ENCODE data around the gene EFR3B.

The EFR3B gene

DNA sequence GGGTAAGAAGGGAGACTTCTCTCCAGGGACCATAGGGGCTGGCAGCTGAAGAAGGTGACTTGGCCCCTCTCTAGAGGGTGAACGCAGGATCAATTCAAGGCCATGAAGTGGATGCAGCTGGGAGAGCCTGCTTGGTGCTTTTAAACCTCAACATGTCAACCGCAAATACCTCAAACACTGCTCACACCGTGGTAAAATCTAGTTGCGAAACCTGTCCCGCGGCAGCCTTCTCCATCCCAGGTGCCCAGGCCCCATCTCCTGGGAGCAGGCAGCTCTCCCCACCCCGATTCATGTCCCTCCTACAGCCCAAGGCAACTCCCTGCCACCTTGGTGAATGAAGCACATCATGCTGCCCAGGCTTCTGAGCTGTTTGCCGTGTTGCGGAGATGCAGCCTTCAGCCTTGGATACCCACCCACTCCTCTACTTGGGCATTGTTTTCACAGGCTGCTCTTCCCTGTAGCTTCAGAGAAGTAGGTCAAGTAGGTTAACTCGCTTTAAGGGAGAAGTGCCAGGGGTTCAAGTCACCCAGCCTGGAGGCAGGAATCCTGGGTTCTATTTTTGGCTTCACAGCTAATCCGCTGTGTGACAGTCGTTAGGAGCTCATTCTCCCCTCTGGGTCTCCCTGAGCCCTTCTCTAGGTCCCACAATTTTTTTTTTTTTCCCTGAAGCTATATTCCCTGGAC lies 6.2 kb upstream of the EFR3B start:
- DNase-seq (ENCODE audit: low read depth in 2 of 2): no peak

DNA sequence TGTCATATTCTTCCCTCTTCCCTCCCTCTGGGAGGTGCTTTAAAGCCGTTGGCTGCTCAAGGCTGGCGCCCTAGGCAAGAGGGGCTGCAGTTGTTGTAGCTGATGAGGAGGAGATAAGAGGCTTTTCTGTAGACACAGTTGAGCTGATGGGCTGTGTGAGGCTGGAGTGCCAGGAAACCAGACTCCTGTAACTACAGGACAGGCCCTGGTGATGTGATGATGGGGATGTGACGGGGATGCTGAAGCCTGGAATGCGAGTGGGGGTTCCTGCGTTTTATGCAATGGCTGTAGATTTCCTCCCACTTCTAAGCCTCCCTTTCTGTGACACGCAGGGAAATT lies 5.7 kb upstream of the EFR3B start:
- DNase-seq (ENCODE audit: low read depth in 2 of 2): no peak

DNA sequence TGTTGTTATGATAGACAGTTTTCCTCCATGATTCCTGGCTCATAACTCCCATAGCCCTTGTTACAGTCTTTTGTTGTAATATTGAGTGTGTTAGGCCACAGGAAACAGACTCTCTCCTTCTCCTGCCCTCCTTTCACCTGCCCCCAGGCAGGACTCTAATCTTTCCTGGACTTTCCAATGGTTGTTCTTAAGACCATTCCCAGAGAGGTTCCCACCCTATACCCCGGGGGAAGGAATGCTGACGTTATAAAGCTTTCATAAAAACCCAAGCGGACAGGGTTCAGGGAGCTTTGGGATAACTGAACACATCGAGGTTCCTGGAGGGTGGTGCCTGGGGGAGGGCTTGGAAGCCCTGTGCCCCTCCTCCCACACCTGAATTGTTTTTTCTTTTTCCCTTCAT lies 2.8 kb upstream of the EFR3B start:
- no peak for DNase-seq (ENCODE audit: low read depth in 2 of 2)

DNA sequence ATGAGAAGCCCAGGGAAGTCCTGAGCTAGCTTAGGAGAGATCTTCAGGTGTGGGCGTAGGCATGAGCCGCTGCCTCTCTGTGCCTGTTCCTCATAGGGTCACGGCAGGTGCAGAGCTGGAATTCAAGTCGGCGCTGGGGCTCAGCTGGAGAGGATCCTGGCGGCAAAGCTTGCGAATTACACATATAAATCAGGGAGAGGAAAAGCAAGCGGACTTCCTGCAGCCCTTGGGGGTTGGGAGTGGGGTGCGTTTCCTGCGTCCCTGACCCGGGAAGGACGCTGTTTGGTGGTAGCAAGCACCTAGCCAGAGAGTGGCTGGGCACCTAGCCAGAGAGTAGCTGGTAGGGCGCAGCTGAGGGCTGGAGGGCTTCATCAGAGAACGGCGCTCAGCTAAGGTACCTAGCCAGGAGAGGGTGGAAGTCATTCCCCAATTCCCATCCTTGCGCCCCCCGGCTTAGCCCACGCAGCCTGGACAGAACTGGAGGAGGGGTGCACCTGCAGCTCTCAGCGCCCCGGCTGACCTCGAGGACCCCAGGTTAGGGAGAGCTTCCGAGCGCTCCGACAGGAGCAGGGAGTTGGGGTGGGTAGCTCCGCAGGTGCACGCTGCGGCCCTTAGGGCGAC lies 459 bp upstream of the EFR3B start:
- no peak for DNase-seq (ENCODE audit: low read depth in 2 of 2)

DNA sequence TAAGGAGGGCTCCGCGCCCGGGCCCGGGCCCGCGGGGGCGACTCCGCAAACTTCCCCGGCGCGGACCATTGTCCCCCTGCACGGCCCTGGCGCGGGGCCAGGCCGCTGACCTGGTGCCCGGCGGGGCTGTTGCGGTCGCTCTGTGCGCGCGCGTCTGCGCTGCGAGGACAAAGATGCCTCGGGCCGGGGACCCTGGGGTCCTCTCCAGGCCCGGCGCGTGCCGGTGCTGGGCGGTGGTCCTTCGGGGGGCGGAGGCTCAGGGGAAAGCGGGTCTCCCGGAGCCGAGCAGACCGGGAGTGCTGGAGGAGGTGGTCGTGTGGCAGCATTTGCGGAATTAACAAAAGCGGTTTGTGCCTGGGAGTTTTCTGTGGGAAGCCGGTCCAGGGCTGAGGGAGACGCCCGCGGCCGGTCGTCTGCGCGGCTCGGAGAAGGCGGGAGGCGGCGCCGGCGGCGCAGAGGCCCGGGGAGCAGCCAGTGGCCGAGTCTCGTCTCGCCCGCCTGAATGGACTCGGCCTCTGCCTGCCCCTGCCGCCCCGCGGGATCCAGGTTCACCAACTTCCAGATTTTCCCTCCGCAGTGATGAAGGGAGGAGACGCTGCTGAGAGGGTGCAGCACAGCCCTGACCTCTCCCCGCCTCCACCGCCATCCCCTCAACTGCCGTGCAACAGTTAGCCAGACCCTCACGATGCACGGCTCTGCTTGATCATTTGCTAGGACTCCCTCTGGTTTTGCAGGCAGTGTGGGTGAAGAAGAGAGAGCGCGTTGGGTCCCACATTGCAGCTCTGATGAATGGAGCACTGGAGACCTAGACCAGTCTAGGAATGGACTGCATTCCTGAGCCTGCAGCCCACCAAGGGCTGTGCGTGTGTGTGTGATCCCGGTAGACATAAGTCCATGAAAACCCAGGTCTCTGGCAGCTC lies 705 bp downstream of the EFR3B start:
- DNase-seq (ENCODE audit: low read depth in 2 of 2): no peak

DNA sequence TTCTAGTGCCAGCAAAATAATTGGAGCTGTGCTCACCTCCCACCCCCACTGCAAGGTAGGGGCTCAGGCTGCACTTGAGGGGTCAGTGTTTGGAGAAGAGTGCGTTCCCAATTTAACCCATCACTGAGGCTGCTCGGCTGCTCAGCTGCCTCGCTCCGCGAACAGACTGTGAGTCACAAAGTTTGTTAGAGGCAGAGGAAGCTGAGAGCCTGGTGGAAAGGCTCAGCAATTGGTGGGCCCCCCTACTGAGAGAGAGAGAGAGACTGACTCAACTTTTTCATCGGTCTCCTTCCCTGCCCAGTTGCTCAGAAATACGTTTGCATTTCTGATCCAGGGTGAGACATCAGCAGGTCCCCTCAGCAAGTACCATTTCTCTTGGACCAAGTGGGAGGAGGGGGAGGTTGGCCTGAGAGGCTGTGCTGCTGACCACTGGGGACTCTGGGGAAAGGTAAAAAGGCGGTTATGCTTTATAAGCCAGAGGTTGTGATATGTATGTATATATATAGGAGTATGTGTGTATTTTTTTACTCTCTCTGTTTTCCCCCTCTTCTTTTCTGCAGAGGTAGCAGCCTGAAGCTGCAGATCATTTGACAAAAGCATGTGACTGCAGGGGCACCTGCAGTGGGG lies 1.5 kb downstream of the EFR3B start:
- DNase-seq (ENCODE audit: low read depth in 2 of 2): peak in 1 of 2 donors; percentile 15

DNA sequence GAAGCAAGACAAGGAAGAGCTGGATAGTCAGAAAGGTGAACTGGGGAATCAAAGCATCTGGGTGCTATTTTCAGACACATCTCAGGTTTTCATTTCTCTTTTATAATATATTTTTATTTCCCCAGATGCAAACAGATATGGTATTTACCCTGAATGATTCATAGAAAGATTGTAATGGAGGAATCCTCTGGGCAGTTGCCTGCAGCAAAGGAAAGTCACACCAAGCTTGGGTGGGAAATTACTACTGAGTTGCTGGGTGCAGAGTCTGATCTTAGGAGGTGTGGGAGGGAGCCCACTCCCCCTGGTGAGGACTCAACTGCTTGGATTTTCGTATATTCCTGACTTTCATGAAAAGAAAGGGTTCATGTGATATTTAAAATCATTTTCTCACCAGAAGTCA lies 2.1 kb downstream of the EFR3B start:
- DNase-seq (ENCODE audit: low read depth in 2 of 2): no peak

DNA sequence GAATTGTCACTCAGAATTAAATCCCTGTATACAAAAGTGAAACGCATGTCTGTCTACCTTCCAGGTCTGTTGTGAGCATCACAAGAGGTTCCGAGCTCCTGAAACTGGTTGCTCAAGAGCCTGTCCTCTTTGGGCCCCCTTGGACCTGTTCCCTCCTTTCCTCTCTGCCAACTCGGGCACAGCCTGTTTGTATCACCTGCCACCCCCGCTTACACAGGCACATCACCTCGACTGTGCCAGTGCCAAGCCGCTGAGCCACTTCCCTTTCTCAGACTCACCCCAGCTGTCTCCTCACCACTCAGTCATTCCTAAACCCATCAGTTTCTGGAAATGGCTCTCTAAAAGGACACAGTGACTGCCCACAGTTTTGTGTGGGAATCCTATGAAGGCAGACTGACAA lies 3.1 kb downstream of the EFR3B start:
- no peak for DNase-seq (ENCODE audit: low read depth in 2 of 2)

DNA sequence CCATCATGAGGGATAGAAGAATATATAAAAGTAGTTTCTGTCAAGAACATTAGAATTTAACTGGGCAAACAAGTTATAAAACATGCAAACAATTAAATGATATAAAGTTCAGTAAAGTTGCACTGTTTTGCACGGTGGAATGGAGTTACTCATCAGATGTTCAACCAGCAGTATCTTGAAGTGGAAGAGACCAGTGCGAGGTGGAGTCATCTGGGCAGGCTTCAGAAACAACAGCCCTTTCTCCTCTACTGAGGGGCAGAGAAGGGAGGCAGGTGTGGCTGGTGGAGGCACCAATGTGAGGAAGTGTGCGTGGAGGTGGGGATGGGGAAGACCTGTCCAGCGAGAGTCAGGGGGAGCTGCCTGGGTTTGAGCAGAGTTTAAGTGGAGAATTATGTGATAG lies 7.5 kb downstream of the EFR3B start:
- DNase-seq (ENCODE audit: low read depth in 2 of 2): no peak

DNA sequence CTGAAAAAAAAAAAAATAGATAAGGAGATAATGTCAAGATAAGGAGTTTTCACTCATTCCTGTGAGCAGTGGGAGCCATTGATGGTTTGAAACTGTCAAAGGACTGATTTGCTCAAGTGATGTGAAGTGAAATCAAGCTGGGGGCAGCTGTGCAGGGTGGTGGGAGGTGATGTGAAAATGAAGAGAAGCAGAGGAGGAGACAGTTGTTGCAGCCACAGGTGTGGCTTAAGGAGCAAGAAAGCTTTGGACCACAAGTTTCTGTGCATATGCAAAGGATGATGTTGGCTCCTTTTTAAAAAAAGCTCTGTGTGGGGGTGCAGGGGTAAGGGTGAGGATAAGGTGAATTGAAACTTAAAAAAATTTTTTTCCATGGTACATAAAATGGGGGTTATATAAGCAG lies 8.3 kb downstream of the EFR3B start:
- no peak for DNase-seq (ENCODE audit: low read depth in 2 of 2)

DNA sequence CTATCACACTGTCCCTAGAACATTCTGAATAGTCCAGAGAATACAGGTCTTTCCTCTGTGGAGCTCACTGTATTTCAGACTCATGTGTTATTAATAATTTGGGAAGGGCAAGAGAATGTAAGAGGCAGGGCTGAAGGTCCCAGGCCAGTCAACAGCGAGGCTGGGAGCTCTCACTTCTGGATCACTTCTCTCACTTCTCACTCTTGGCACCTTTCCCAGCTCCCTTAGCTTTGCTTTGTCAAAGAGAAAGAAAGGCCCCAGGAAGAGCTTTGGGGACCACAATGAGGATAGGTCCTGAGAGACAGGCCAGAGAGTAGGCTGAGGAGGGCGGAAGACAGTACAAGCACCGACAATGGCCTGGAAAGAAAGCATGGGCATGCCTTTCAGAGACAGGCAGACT lies 11.2 kb downstream of the EFR3B start:
- no peak for DNase-seq (ENCODE audit: low read depth in 2 of 2)

DNA sequence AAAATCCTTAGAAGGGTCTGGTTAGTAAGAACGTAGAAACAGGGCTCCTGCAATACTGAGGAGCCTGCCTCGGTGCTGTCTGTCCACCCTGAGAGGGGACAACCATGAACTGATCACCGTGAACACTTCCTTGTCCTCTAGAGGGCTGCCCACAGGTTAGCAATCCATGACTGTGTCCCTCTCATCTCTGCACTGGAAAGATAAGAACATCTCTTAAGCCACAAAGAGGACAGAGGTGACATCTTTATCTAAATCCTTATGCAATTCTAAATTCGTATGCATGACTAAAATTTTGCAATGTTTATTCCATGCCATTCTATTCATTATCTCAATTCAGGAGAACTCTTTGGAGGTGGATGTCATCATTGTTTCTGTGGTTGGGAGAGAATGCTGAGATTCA lies 12.8 kb downstream of the EFR3B start:
- no peak for DNase-seq (ENCODE audit: low read depth in 2 of 2)

DNA sequence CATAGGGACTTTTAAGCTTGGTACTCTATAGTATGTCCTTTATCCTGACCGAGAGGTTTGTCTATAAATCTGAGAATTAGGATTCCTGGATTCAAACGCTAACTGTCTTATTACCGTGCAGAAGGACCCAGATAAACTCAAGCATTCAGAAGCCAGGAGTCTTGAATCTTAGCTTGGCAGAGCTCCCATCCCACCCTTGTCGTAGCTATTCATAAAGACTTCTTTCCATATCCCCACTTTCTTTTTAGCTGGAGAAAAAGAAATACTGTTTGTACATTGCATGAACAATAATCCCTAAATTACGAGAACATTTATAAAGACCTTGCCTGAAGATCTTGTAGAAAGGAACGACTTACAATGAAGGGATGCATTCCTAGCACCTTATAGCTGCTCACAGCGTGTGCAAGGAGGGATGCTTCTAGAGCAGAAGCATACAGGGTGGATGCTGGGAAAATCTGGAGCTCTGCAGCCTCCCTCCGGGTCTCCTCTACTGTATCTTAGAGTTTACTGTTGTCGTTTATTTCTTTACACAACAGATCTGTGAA lies 13.6 kb downstream of the EFR3B start:
- DNase-seq (ENCODE audit: low read depth in 2 of 2): no peak

DNA sequence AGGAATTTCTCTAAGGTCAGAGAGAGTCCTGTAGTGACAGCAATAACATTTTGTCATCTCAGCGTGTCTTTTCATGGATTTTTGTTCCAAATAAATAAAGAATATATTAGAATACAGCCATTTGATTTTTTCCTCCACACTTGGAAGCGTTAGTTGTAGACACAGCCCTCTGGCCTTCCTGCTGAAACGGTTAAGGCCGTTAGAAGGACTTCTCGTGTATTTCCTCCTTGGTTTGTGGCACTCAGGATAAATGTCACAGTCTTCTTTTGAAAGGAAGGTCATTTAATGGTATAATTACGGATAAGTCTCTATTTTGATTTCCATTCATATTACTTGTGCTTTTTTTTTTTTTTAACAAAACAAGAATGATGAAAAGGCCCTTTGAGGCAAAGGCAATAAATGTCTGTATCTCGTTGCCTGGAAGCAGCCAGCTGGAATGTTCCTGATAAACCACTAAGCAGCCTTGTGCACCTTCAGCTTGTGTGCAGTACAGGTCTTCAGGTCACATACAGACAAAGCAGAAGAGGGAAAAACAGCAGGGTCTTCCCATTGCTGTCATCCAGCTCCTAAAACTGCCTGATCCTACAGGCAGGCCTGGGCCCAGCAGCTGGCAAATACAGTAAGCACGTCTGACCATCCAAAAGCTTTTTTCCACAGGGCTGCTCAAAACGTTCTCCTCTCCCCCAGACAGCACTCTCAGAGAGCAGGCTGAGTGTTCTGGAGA lies 14.4 kb downstream of the EFR3B start:
- DNase-seq (ENCODE audit: low read depth in 2 of 2): no peak

DNA sequence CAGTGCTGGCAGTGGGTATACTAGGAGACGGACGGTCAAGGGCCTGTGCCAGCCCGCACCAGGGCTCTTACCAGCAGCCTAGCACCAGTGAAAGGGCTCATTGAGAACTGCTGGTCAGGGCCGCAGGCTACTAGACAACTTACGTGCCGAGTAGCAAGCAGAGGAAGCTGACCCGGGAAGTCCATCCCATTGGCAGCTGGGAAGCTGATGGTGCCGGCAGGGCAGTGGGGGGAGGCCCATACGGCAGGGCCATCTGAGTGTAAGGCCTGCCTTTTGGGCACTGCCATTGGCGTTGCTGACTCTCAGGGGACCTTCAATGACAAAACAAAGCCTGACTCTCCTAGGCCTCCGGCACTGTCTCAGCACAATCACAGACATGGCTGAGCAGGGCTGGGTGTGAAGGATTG lies 20.6 kb downstream of the EFR3B start:
- DNase-seq (ENCODE audit: low read depth in 2 of 2): no peak

DNA sequence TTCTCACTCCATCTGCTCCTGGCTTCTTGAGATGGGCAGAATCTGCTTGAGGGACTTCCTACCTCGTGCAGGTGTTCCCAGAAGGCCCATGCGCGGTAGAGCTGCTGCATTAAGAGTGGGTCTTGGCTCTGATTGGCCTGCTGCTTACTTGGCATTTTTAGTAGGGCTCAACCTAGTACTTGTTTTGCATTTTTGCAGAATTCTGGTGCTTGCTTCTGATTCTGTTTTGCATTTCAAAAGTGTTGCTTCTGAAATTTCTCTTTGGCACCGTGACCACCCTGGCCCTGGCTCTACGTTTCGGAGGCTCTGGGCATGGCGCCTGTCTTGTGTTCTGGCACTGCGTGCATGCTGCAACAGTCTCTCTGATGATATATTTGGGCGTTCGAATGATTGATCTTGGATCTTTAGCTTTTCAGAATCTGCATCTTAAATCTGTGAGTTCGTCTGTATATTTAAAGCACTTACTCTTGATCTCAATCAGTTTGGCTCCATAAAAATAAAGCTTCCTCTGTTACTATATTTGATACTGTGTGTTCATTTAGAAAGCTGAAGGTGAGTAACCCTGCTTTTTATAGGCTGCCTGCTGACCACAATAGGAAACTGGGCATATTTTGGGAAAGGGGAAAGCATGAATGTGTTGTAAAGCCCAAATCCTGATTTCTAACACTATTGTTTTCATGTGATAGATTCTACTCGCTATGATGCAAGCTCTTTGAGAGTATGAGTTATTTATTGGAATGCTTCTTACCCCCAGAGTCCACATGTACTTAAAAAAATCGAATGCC lies 22.2 kb downstream of the EFR3B start:
- DNase-seq (ENCODE audit: low read depth in 2 of 2): no peak

DNA sequence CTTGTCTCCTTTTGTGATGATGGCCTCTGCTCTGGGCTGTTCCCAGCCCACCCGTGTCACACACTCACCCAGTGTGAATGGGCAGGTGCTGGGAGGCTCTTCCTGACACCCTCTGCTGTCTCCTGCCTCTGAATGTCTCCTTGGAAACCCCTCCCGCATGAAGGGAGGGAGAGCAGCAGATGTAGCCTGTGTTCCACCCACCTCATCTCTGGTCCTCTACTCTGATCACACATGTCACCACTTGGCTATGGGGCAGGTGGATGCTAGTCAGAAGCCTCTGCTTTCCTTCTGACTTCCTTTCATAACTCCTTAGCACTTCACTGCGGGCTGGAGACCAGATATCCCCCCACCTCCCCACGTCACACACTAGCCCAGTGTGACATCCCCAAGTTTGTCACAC lies 23.9 kb downstream of the EFR3B start:
- DNase-seq (ENCODE audit: low read depth in 2 of 2): no peak

DNA sequence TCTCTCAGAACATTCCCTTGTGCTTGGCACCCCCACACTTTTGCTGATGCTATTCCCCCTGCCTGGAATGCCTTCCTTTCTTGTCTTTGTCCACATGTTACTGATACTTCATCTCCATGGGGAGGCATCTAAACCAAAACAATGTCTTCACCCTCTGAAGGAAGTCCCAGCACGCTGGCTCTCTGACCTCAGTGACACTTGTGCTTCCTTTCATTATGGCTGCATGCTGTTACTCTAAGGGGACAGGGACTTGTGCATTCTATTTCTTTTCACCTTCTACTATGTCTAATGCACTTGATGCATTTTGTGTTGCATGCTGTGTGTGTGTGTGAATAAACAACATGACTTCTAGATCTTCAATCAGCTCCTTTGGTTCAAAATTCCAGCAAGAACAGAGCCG lies 24.6 kb downstream of the EFR3B start:
- no peak for DNase-seq (ENCODE audit: low read depth in 2 of 2)

DNA sequence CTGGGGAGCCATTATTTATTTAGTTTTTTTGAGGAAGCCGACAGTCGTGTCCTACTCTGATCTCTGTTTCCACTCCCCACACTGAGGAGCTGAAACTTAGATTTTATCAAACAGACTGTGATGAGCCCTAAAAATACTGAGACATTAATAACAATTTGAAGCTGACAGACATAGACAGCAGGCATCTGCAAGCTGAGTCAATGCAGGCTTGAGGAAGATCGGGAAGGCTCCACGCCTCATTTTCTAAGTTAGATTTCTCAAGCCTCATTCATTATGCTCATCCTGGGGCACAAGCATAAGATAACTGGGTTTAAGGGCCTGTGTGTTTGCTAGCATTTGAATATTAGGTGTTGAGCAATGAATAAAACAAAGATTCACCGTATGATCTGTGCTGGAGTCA lies 26.3 kb downstream of the EFR3B start:
- DNase-seq (ENCODE audit: low read depth in 2 of 2): no peak

DNA sequence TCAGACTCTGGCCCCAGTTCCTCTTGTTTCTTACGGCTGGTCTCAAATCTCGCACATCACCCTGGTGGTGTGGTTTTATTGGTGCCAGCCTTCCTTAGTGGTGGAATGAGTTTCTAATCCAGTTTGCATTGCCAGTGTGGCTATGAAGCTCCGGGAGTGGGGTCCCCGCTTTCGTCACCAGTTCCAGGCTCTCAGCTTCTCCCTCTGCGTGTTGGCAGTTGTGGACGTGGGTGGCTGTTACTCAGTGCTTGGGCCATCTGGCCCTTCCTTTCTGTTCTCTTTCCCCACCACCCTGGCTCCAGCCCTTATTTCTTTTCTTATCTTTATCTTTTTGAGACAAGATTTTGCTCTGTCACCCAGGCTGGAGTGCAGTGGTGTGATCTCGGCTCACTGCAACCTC lies 30.1 kb downstream of the EFR3B start:
- no peak for DNase-seq (ENCODE audit: low read depth in 2 of 2)

DNA sequence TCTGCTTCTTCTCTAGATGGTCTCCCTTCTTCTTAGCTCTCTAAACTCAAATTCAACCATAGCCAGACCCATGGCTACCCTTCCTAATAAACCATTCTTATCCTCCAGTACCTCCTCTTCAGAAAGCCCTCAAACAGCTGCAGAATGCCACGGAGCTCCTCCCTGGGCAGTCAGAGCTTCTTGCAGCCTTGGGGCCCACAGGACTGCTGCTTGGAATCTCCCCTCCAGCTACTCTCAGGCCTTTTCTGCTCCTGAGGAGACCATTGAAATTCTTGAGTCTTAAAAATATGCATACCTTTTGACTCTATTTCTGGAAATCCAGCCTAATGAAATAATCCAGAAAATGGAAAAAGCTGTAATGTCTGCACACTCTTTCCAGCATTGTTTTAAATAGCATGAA lies 30.7 kb downstream of the EFR3B start:
- DNase-seq (ENCODE audit: low read depth in 2 of 2): no peak
